Bone marrow (tissue), 2 donors: ENCODE results near the gene KCNIP3.
"Not testable (repeated sequence)": the region's sequence is repeated elsewhere in the genome, so short reads cannot be mapped to it uniquely, and the experiment has no call there.

ENCODE experiments used
- DNase-seq, 2 donors: peaks; one replicate each; lab custom pipeline; 2025; lab: John Stamatoyannopoulos, UW

KCNIP3 gene

GRCh38 chr2:95383635-95384027 lies 86.5 kb downstream of the KCNIP3 start:
- DNase-seq, result no peak

- DNase-seq, result no peak
These were observed 87.9 kb downstream of the KCNIP3 start for GRCh38 chr2:95384854-95385569.

GRCh38 chr2:95385570-95385984 lies 88.4 kb downstream of the KCNIP3 start:
- DNase-seq, result no peak

GRCh38 chr2:95386031-95386430 lies 88.9 kb downstream of the KCNIP3 start:
- DNase-seq, result no peak

GRCh38 chr2:95387358-95387757 lies 90.2 kb downstream of the KCNIP3 start:
- DNase-seq, result no peak

GRCh38 chr2:95388091-95388692 lies 91.0 kb downstream of the KCNIP3 start:
- no peak for DNase-seq

GRCh38 chr2:95388856-95389244 lies 91.7 kb downstream of the KCNIP3 start:
- no peak for DNase-seq

GRCh38 chr2:95389245-95390119 lies 92.3 kb downstream of the KCNIP3 start:
- DNase-seq, result no peak

GRCh38 chr2:95390272-95390880 lies 93.2 kb downstream of the KCNIP3 start:
- no peak for DNase-seq

- no peak for DNase-seq
These were observed 93.8 kb downstream of the KCNIP3 start for GRCh38 chr2:95390881-95391321.

- no peak for DNase-seq
These were observed 94.6 kb downstream of the KCNIP3 start for GRCh38 chr2:95391641-95392310.

GRCh38 chr2:95392320-95392719 lies 95.2 kb downstream of the KCNIP3 start:
- no peak for DNase-seq

GRCh38 chr2:95392730-95393455 lies 95.7 kb downstream of the KCNIP3 start:
- DNase-seq, result no peak

GRCh38 chr2:95393901-95394300 lies 96.8 kb downstream of the KCNIP3 start:
- DNase-seq, result no peak

GRCh38 chr2:95399061-95399460 lies 101.9 kb downstream of the KCNIP3 start:
- no peak for DNase-seq

GRCh38 chr2:95401480-95401879 lies 104.3 kb downstream of the KCNIP3 start:
- no peak for DNase-seq

GRCh38 chr2:95402004-95402369 lies 104.8 kb downstream of the KCNIP3 start:
- not testable (repeated sequence) for DNase-seq

- DNase-seq, result peak; percentile 85 to 92
These were observed 105.4 kb downstream of the KCNIP3 start, which contains the start of gene FAHD2A for GRCh38 chr2:95402370-95403203. FAHD2A (plus strand) TSS chr2:95402708; CDS start chr2:95405559, 2,851 bp downstream.

GRCh38 chr2:95403204-95403721 lies 106.1 kb downstream of the KCNIP3 start:
- not testable (repeated sequence) for DNase-seq

GRCh38 chr2:95403824-95404223 lies 106.7 kb downstream of the KCNIP3 start:
- not testable (repeated sequence) for DNase-seq
